OCI-LY1 (cell line): ENCODE results near the gene TRPM2.

Experiments used
- CTCF ChIP-seq: fragments of 200-600 bp; sonication (generic), shearing (Covaris generic); IDR thresholded peaks from 2 replicates; pipeline ENCODE4 v1.5.1; 2017; ENCODE audit warnings: mild to moderate bottlenecking, antibody characterized with exemption, low read length, moderate library complexity, mixed read lengths
- EZH2 ChIP-seq: fragments of 200-600 bp; sonication (generic), shearing (Covaris generic); IDR thresholded peaks from 2 replicates; pipeline ENCODE4 v1.8.0; 2017; ENCODE audit warnings: borderline replicate concordance, mixed run types, mild to moderate bottlenecking, antibody characterized with exemption, low read length, moderate library complexity, mixed read lengths

- no peak for TF ChIP-seq CTCF
- TF ChIP-seq EZH2: no peak
Observed at GRCh38 chr21:44319407-44320065, 33.9 kb upstream of the TRPM2 start.
